ENCODE measurements around the gene NUTM2B.
"Not testable (repeated sequence)": the region's sequence is repeated elsewhere in the genome, so short reads cannot be mapped to it uniquely, and the experiment has no call there.

NUTM2B gene, protein sequence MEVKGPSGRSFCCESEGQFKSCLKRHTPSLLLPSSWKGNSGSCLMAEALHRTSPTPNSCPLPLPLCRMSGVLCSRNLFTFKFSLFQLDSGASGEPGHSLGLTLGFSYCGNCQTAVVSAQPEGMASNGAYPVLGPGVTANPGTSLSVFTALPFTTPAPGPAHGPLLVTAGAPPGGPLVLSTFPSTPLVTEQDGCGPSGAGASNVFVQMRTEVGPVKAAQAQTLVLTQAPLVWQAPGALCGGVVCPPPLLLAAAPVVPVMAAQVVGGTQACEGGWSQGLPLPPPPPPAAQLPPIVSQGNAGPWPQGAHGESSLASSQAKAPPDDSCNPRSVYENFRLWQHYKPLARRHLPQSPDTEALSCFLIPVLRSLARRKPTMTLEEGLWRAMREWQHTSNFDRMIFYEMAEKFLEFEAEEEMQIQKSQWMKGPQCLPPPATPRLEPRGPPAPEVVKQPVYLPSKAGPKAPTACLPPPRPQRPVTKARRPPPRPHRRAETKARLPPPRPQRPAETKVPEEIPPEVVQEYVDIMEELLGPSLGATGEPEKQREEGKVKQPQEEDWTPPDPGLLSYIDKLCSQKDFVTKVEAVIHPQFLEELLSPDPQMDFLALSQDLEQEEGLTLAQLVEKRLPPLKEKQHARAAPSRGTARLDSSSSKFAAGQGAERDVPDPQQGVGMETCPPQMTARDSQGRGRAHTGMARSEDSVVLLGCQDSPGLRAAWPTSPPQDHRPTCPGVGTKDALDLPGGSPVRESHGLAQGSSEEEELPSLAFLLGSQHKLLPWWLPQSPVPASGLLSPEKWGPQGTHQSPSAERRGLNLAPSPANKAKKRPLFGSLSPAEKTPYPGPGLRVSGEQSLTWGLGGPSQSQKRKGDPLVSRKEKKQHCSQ

GRCh38 chr10:79702927-79703326, at the start of gene NUTM2B:
Gene NUTM2B (plus strand): TSS chr10:79703227. CDS start chr10:79703610, 383 bp downstream.
- DNase-seq (ENCODE audit: extremely low read depth in 1 of 2, low read depth in 1 of 2) = not testable (repeated sequence)

DNA sequence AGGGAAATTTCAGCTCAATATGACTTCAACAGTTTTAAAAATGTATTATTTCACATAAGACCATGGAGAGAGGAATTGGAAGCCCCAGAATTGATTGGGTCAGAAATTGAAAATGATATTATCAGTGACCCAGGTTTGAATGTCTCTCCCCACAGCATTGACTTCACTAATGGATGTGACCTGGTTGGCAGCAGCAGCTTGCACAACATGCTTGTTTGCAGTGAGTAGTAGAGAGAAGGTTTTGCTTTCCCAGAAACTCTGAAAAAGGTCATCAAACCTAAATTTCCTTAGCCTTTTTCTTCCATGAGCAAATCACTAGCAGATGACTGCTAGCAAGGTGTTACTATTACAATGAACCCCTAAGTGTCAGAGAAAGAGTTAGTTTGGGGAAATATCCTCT, 39.7 kb upstream of the NUTM2B start:
- DNase-seq (ENCODE audit: extremely low read depth in 1 of 2, low read depth in 1 of 2) = not testable (repeated sequence)

DNA sequence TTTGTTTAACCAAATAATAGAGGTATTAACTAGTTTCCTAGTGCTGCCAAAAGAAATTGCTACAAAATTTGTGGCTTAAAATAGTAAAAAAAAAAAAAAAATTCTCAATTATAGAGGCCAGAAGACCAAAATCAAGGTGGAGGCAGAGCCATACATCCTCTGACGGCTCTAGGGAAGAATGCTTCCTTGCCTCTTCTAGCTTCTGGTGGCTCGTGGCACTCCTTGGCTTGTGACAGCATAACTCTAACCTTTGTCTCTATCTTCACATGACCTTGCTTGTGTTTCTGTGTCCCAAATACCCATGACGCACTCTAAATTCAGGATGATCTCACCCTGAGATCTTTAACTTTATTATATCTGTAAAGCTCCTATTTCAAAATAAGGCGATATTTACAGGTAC, 38.3 kb upstream of the NUTM2B start:
- not testable (repeated sequence) for DNase-seq (ENCODE audit: extremely low read depth in 1 of 2, low read depth in 1 of 2)

GRCh38 chr10:79669248-79669788, 33.7 kb upstream of the NUTM2B start:
- not testable (repeated sequence) for DNase-seq (ENCODE audit: extremely low read depth in 1 of 2, low read depth in 1 of 2)

DNA sequence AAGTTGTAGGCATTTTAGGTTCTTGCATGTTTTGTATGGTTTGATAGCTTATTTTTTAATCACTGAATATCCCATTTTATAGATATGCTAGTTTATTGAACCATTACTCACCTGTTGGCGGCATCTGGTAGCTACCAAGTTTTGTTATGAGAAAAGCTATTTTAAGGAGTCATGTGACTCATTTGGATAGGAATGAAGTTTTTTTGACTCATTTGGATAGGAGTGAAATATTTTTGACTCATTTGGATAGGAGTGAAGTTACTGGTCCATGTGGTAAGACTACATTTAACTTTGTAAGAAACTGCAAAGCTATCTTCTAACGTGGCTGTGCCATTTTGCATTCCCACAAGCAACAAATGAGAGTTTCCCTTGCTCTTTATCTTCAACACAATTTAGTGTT, 28.1 kb upstream of the NUTM2B start:
- not testable (repeated sequence) for DNase-seq (ENCODE audit: extremely low read depth in 1 of 2, low read depth in 1 of 2)

- not testable (repeated sequence) for DNase-seq (ENCODE audit: extremely low read depth in 1 of 2, low read depth in 1 of 2)
These were observed 19.8 kb upstream of the NUTM2B start for GRCh38 chr10:79683026-79683883.

DNA sequence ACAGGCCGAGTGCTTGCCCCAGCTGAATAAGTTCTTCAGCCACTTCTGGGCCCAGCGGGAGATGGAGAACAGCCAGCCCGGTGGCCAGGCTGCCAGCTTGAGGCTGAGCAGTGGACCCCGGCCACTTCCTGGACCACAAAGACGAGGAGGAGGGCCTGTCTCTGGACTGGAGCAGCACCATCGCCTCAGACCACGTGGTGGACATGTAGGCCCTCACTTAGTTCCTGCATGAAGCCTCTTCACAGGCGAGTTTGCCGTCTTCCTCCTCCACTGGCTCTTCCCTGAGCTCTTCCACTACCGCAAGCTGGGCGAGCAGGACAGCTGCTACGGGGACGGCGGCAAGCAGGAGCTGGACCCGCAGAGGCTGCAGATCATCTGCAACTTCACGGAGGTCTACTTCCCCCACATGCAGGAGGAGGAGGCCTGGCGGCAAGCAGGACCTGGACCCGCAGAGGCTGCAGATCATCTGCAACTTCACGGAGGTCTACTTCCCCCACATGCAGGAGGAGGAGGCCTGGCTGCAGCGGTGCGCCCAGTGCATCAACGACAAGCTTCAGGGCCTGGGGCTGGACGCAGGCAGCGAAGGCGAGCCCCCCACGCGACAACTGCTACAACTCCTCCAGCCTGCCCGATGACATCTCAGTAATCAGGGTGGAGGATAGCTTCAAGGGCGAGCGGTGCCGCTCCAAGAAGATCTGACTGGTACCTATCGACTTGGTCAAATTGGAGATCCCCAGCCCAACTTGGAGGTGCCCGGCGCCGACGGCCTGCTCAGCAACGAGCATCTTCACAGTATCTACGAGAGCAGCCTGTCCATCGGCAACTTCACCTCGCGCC, 18.9 kb upstream of the NUTM2B start:
- DNase-seq (ENCODE audit: extremely low read depth in 1 of 2, low read depth in 1 of 2) = not testable (repeated sequence)

- peak; percentile 18 to 39 for DNase-seq (ENCODE audit: extremely low read depth in 1 of 2, low read depth in 1 of 2)
These were observed 17.9 kb upstream of the NUTM2B start for GRCh38 chr10:79685044-79685685.

- not testable (repeated sequence) for DNase-seq (ENCODE audit: extremely low read depth in 1 of 2, low read depth in 1 of 2)
These were observed 16.4 kb upstream of the NUTM2B start for GRCh38 chr10:79686595-79686994.

DNA sequence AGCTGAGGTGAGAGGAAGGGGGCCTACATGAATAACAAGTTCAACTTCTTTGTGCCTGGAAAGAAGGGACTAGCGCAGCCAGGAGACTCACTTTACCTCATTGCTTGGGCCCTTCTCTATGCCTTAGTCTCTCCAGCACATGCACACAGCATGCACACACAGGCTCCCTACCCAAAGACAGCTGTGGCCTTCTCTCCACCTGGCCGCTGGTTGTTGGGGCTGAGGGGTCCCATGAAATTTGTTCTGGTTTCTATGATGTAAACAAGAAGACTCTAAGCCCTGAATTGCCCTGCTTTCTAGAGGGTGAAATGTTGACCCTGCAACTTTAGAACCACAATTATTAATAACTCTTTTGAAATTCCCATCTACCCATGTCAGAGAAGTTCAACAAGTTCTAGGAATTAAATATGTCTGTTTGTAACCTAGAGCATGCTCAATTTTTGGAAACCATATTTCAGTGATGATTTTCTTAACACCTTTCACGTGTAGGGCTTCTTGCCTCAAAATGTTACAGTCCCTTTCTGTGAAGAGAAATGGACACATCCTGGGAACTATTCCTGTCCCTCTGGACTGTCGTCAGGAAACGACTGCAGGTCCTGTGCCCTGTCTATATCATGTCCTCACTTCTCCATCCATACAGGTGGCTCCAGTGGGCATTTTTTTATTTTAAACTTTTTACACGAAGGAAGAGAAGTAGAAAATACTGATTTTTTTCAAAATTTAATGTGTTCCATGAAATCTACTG, 15.4 kb upstream of the NUTM2B start:
- DNase-seq (ENCODE audit: extremely low read depth in 1 of 2, low read depth in 1 of 2) = not testable (repeated sequence)

DNA sequence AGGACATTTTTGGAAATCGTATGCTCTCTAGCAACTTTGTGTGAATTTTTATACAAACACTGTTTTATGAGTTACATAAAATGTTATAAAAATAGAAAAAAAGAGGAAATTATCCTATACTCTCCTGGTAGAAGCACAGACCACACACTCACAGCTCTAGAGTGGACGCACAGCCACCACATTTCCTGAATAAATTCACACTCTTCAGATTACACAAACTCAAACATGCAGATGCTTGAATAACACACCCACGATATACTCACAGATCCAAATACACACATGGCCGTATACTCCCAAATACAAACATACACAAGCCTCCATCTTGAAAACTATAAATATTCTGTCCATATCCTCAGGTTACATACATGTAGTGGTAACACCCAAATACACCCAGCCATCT, 14.2 kb upstream of the NUTM2B start:
- not testable (repeated sequence) for DNase-seq (ENCODE audit: extremely low read depth in 1 of 2, low read depth in 1 of 2)

DNA sequence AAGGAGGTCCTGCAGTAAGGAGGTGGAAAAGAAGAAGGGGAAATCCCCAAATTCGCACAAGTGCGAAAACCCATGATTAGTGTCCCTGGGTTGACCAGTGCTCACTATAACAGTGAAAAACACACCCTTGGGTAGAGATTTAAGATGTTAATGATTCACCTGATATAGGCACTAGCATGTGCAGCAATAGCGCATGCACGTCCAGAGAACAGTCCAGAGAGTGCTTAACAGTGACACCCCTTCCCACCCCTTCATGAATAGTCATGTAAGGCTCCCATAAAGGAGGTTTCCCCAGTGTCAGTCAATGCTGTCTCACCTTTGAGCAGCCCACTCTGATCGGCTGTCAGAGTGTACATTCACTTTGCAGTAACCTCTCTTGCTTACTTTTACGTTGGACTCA, 6.4 kb upstream of the NUTM2B start:
- not testable (repeated sequence) for DNase-seq (ENCODE audit: extremely low read depth in 1 of 2, low read depth in 1 of 2)

DNA sequence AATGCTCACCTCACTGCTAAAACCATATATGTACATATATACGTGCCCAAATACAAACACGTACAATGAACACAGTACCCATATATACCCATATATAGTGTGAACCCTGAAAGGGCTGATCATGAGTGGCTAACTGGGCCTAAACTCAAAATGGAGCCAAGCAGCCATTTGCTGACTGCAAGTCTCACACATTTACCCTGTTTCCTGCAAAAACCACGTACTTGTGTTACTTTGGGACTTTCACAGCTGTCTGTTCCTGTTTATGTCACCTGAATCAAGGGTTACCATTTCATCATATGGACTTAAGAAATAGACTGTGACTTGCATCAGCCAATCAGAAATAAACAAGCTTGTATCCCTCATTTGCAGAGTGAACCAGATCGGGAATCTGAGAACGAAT, 5.9 kb upstream of the NUTM2B start:
- not testable (repeated sequence) for DNase-seq (ENCODE audit: extremely low read depth in 1 of 2, low read depth in 1 of 2)

- DNase-seq (ENCODE audit: extremely low read depth in 1 of 2, low read depth in 1 of 2) = not testable (repeated sequence)
These were observed 2.6 kb upstream of the NUTM2B start for GRCh38 chr10:79700381-79700944.

GRCh38 chr10:79707017-79707416, 4.0 kb downstream of the NUTM2B start:
- DNase-seq (ENCODE audit: extremely low read depth in 1 of 2, low read depth in 1 of 2) = not testable (repeated sequence)

GRCh38 chr10:79714976-79715375, 11.9 kb downstream of the NUTM2B start:
- not testable (repeated sequence) for DNase-seq (ENCODE audit: extremely low read depth in 1 of 2, low read depth in 1 of 2)

DNA sequence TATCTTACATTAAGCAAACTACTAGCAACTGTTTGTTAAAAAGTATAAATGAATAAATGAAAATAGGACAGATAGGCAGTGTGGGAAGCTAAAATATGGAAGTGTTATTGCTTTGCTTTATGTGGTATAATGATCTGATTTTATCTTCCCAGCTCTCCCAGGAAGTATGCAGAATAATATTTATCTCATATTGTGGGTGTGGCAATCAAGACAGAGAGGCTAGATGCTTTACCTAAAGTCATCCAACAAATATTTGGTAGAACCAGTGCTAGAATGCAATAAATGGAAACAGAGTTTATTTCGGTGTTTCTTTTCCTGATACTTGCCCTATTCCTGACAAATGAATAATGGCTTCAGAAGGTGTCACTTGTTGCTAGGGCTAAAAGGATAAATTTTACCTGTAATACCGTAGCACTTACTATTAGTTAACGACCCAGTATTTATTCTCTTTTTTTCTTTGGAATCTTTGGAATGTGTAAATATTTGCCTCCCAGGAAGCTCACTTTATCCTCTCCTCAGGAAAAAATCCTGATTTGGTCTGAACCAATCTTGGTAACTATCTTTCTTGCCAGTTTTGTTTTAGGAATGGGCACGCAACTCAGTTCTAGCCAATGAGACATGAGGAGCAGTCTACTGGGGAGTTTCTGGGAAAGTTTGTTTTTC, 14.0 kb downstream of the NUTM2B start:
- not testable (repeated sequence) for DNase-seq (ENCODE audit: extremely low read depth in 1 of 2, low read depth in 1 of 2)
